ENCODE results near the gene GRAP. TPM values are rescaled to one million over a fixed set of nuclear protein-coding genes. Genes with fewer than 3 reads are reported as not detected.
"Not testable (repeated sequence)": the region's sequence is repeated elsewhere in the genome, so short reads cannot be mapped to it uniquely, and the experiment has no call there.

The GRAP gene
- 1 to 10 TPM; 6.0 to 7.4 (median 6.1) TPM for polyA plus RNA-seq (ENCODE audit: insufficient read length in 4 of 4)

GRCh38 chr17:19046782-19047375, at the start of gene GRAP:
TSS of gene GRAP (minus strand) at chr17:19046957. CDS start at chr17:19046926, 31 bp downstream.
- not testable (repeated sequence) for DNase-seq (ENCODE audit: low read depth in 4 of 4, low spot score in 3 of 4)

- not testable (repeated sequence) for DNase-seq (ENCODE audit: low read depth in 4 of 4, low spot score in 3 of 4)
These were observed 47.1 kb upstream of the GRAP start for GRCh38 chr17:19093684-19094438.

DNA sequence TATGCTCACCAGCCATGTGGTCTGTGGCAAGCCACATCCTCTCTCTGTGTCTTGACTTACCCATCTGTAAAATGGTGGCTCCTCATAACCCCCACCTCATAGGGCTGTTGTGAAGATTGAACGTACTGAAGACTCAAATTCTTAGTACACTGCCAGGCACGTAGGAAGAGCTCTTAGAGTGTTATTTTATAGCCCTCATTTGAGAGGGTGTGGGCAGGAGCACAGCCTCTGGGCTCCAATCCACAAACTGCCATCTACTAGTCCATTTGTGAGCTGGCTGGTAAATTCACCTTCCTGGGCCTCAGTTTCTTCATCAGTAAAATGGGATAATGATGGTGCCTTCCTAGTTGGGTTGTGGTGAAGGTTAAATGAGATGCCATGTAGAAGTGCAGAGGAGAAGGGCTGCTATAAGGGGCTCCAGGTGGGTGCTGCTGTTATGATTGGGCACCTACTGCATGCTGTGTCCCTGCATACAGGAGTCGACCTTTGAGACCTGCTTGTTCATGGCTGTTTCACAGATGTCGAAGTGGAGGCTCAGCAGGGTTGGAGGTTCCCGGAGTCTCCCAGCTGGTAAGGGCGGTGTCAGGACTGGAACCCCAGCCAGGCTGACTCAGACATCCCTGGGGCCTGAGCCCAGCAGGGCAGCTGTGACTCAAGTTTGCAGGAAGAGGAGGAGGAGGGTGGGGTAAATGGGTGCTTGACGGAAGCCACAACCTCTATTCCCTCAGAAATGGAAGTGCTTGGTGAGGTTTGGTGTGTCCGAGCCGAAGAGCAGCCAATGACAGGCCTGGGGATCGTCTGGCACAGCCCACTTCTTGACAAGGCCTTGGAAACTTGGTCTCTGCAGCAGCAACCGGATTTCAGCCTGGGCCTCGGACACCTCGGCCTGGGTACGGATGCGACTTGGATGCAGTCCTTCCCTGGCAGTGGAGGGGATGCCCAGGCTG, 46.3 kb upstream of the GRAP start:
- DNase-seq (ENCODE audit: low read depth in 4 of 4, low spot score in 3 of 4): not testable (repeated sequence)

GRCh38 chr17:19090058-19090772, 43.5 kb upstream of the GRAP start:
- DNase-seq (ENCODE audit: low read depth in 4 of 4, low spot score in 3 of 4): not testable (repeated sequence)

DNA sequence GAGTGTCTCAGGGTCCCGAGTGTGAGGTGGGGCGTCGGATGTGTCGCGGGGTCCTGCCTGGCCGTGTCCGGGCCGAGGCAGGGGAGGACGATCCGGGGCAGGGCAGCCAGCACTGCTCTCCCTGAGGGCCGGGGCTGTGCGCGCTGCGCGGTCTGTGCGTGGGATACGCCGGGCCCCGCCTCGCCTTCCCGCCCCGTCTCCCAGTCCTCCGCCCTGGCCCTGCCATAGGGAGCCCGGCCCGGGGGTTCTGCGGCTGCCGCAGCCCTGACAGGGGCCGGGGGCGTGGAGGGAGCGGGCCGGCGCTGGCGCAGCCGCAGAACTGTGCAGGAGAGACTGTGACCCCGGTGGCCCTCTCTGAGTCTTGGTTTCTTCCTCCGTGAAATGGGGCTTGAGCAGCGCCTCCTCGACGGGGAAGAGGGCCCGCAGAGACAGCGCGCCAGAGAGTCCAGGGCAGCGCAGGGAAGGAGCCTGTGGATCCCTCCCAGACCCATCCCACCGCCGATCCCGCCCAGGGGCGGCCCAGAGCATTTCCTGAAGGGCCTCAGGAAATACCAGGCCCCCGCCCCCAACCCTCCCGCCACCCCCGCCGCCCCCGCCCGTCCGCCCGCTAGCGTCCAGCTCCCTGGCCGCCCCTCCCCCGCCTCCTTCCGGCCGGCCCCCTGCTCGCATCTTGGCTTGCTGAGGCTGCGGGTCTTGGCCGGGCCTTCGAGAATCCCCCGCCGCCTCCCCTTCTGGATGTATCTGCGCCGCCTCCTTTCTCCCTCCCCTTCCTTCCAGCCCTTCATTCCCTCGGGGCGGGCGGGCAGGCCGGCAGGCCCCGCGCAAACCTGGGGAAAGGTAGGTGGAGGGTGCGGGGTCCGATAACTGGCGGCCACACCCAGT, 42.3 kb upstream of the GRAP start:
- DNase-seq (ENCODE audit: low read depth in 4 of 4, low spot score in 3 of 4): not testable (repeated sequence)

DNA sequence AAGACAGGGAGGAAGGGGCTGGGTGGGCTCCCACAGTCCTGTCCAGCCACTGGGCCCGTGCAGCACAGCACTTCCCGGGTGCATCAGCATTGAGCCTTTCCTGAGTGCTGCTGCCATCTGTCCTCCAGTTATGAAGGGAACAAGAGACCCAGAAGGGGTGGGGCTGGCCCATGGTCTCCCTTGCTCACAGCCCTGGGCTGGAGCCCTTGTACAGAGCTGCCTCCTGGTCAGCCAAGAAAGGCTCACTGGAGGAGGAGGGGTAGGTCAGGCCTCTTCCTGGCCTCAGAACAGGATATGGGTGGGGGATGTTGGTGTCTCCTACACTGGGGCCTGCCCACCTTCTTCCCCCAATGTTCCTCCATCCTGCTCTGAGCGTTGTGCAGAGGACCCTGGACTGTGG, 30.6 kb upstream of the GRAP start:
- not testable (repeated sequence) for DNase-seq (ENCODE audit: low read depth in 4 of 4, low spot score in 3 of 4)

- DNase-seq (ENCODE audit: low read depth in 4 of 4, low spot score in 3 of 4): not testable (repeated sequence)
These were observed 29.8 kb upstream of the GRAP start for GRCh38 chr17:19076398-19077192.

GRCh38 chr17:19070318-19071168, 23.8 kb upstream of the GRAP start:
- DNase-seq (ENCODE audit: low read depth in 4 of 4, low spot score in 3 of 4): not testable (repeated sequence)

DNA sequence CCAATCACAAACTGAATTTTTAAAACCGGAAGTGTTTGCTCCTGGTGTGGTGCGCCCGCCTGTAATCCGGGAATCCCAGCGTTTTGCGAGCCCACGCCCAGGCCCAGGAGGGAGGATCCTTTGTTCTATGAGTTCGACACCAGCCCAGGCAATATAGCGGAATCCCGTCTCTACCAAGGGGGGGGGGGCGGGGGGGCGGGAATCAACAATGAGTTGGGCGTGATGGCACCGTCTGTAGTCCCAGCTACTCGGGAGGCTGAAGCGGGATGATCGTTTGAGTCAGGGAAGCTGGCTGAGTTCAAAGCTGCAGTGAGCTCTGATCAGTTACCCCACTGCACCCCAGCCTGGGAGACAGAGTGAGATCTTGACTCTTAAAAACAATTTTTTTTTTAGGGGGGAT, 17.6 kb upstream of the GRAP start:
- not testable (repeated sequence) for DNase-seq (ENCODE audit: low read depth in 4 of 4, low spot score in 3 of 4)

GRCh38 chr17:19063326-19063956, 16.7 kb upstream of the GRAP start:
- DNase-seq (ENCODE audit: low read depth in 4 of 4, low spot score in 3 of 4): not testable (repeated sequence)

DNA sequence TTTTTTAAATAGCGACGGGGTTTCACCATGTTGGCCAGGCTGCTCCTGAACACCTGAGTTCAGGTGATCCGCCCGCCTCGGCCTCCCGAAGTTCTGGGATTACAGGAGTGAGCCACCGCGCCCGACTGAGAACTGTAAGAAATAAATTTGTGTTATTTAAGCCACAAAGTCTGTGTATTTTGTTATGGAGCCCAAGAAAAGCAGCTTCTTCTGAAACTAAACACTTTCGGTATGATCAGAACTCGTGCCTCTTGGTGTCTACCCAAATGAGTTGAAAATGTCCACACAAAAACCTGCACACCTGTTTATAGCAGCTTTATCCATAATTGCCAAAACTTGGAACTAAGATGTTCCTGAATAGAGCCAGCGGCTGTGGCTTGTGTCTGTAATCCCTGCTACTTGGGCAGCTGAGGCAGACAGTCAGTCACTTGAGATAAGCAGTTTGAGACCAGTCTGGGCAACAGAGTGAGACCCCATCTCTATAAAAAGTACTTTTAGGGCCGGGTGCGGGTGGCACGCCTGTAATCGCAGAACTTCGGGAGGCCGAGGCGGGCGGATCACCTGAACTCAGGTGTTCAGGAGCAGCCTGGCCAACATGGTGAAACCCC, 16.1 kb upstream of the GRAP start:
- DNase-seq (ENCODE audit: low read depth in 4 of 4, low spot score in 3 of 4): not testable (repeated sequence)

DNA sequence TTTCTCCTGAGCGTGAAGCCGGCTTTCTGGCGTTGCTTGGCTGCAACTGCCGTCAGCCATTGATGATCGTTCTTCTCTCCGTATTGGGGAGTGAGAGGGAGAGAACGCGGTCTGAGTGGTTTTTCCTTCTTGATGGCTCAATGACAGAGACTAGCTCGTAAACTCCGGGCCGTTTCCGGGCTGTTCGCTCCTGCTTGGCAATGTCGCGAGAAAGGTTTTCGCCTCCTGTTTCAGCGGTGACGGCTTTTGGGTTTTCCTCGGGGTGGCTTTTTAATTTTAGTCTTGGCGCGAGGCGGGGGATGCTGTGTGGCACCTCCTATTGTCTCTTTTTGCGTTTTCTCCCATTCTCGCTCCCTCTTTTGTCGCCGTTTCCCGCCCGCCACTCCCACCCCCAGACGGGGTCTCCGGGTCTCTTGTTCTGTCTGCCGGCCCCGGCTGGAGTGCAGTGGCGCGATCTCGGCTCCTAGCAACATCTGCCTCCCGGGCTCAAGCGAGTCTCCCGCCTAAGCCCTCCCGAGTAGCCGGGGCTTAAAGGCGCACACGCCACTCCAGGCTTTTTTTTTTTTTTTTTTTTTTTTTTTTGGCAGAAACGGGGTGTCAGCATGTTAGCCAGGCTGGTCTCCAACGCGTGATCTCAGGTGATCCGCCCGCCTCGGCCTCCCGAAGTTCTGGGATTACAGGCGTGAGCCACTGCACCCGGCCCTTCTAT, 15.4 kb upstream of the GRAP start:
- DNase-seq (ENCODE audit: low read depth in 4 of 4, low spot score in 3 of 4): not testable (repeated sequence)

GRCh38 chr17:19055447-19055846, 8.7 kb upstream of the GRAP start:
- not testable (repeated sequence) for DNase-seq (ENCODE audit: low read depth in 4 of 4, low spot score in 3 of 4)

DNA sequence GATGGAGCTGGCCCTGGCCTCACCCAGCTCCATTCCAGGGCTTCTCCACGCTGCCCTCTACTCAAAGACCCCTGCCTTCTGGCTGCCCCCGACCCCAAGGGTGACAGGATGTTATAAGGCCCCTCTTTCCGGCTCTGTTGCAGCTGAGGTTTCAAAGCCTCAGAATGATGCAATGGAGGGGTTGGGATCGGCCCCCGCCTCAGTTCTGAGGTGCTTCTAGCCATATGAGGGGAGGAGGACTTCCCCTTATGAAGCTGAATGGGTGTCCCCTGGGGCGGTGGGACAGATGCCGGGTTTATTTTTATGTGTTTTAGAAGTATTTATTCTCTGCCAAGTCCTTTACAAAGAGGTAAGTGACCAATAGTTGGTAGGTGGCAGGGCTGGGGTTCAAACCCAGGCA, 2.1 kb upstream of the GRAP start:
- DNase-seq (ENCODE audit: low read depth in 4 of 4, low spot score in 3 of 4): not testable (repeated sequence)

DNA sequence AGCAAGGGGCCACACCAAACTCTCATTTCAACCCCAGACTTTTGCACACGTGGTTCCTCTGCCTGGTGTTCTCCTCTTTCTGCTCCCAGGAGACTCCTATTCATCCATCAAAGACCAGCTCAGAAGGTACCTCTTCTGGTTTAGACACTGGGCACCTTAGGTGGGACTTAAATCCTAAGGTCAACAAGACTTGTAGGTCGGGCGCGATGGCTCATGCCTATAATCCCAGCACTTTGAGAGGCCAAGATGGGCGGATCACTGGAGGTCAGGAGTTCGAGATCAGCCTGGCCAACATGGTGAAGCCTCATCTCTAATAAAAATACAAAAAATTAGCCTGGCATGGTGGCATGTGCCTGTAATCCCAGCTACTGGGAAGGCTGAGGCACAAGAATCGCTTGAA, 753 bp upstream of the GRAP start:
- DNase-seq (ENCODE audit: low read depth in 4 of 4, low spot score in 3 of 4): not testable (repeated sequence)

DNA sequence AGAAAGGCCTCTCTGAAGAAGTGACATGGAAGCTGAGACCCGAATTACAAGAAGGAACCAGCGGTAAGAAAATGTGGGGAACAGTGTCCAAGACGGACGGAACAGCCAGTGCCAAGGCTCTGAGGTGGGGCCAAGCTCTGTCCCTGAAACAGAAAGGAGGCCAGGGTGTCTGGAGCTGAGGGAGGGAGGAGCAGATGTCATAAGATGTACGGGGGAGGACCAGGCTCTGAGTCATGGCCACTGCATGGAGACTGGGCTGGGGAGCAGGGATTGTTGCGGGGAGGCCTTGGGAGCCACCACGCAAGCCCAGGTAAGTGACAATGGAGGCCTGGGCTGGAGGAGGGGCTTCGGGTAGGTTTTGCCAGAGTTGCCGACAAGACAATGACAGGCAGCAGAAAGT, 2.1 kb downstream of the GRAP start:
- not testable (repeated sequence) for DNase-seq (ENCODE audit: low read depth in 4 of 4, low spot score in 3 of 4)

Measured in right renal pelvis (tissue), 4 donors.